Osteoblast (primary cell): ENCODE data around the gene LMCD1. TPM values are rescaled to one million over a fixed set of nuclear protein-coding genes. Genes with fewer than 3 reads are reported as not detected.

Source experiments
- DNase-seq: peaks from one replicate; pipeline ENCODE4 v3.0.0; 2011; ENCODE audit warnings: low spot score, mixed read lengths; ENCODE audit not compliant: insufficient read length; ENCODE audit errors: missing footprints
- H2AFZ ChIP-seq: 2 replicates; pipeline ENCODE4 v1.6.0; 2011; ENCODE audit warnings: mild to moderate bottlenecking, low read length
- H3K27ac ChIP-seq: 2 replicates; pipeline ENCODE4 v1.5.1; 2011; ENCODE audit warnings: mild to moderate bottlenecking, low read depth, low read length, moderate library complexity
- H3K27me3 ChIP-seq: 2 replicates; pipeline ENCODE4 v1.6.0; 2012; ENCODE audit warnings: mild to moderate bottlenecking, control low read depth, inconsistent platforms, low read length, moderate library complexity; ENCODE audit not compliant: insufficient read depth
- H3K36me3 ChIP-seq: 2 replicates; pipeline ENCODE4 v1.5.1; 2011; ENCODE audit warnings: mild to moderate bottlenecking, low read length, control low read depth, moderate library complexity; ENCODE audit not compliant: insufficient read depth
- H3K4me1 ChIP-seq: 2 replicates; pipeline ENCODE4 v1.5.1; 2011; ENCODE audit warnings: mild to moderate bottlenecking, low read length, control low read depth, moderate library complexity; ENCODE audit not compliant: insufficient read depth
- H3K4me2 ChIP-seq: 2 replicates; pipeline ENCODE4 v1.6.0; 2011; ENCODE audit warnings: mild to moderate bottlenecking, low read length; ENCODE audit not compliant: insufficient read depth
- H3K4me3 ChIP-seq: fragments of 200-600 bp; sonication (generic); 3 replicates; pipeline ENCODE4 v1.5.1; 2012; ENCODE audit warnings: mild to moderate bottlenecking, low read length, inconsistent platforms; ENCODE audit not compliant: insufficient read depth
- H3K79me2 ChIP-seq: 2 replicates; pipeline ENCODE4 v1.6.0; 2012; ENCODE audit warnings: mild to moderate bottlenecking, low read length, control low read depth, inconsistent platforms; ENCODE audit not compliant: insufficient read depth
- H3K9me3 ChIP-seq: 2 replicates; pipeline ENCODE4 v1.5.1; 2011; ENCODE audit warnings: low read depth, low read length, control low read depth
- H4K20me1 ChIP-seq: 2 replicates; pipeline ENCODE4 v1.6.0; 2012; ENCODE audit warnings: mild to moderate bottlenecking, low read length, control low read depth; ENCODE audit not compliant: insufficient read depth
- total RNA-seq: library from RNA; depleted of rRNA; stranded (reverse); fragments of >200 nt; gene quantifications from 2 replicates; pipeline ENCODE4 v1.2.3, GENCODE V29; 2012
- TF ChIP-seq, protein P1 (sequence below): IDR thresholded peaks from 2 replicates; pipeline ENCODE4 v1.5.1; 2011; ENCODE audit warnings: mild to moderate bottlenecking, low read depth, low read length, moderate library complexity; ENCODE audit errors: extremely low read depth

The LMCD1 gene
- total RNA-seq, 1 donor = 294 TPM

GRCh38 chr3:8516783-8517182 is 15.2 kb downstream of the LMCD1 start:
- DNase-seq = no peak
- peaks cover 37% of the 10 kb centered on the region for H3K4me1 ChIP-seq
- peaks cover 29% of the 10 kb centered on the region for H3K79me2 ChIP-seq
- no peak overlapping the region for H2AFZ ChIP-seq
- H3K4me2 ChIP-seq = no peak overlapping the region
- no peaks in the 10 kb centered on the region for H3K9me3 ChIP-seq
- no peak overlapping the region for H3K4me3 ChIP-seq
- H3K27me3 ChIP-seq = no peaks in the 10 kb centered on the region
- TF ChIP-seq, protein P1, sequence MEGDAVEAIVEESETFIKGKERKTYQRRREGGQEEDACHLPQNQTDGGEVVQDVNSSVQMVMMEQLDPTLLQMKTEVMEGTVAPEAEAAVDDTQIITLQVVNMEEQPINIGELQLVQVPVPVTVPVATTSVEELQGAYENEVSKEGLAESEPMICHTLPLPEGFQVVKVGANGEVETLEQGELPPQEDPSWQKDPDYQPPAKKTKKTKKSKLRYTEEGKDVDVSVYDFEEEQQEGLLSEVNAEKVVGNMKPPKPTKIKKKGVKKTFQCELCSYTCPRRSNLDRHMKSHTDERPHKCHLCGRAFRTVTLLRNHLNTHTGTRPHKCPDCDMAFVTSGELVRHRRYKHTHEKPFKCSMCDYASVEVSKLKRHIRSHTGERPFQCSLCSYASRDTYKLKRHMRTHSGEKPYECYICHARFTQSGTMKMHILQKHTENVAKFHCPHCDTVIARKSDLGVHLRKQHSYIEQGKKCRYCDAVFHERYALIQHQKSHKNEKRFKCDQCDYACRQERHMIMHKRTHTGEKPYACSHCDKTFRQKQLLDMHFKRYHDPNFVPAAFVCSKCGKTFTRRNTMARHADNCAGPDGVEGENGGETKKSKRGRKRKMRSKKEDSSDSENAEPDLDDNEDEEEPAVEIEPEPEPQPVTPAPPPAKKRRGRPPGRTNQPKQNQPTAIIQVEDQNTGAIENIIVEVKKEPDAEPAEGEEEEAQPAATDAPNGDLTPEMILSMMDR = no peak
- no peaks in the 10 kb centered on the region for H4K20me1 ChIP-seq
- H3K27ac ChIP-seq = peak overlapping the region; percentile 23
- peaks cover 56% of the 10 kb centered on the region for H3K36me3 ChIP-seq

DNA sequence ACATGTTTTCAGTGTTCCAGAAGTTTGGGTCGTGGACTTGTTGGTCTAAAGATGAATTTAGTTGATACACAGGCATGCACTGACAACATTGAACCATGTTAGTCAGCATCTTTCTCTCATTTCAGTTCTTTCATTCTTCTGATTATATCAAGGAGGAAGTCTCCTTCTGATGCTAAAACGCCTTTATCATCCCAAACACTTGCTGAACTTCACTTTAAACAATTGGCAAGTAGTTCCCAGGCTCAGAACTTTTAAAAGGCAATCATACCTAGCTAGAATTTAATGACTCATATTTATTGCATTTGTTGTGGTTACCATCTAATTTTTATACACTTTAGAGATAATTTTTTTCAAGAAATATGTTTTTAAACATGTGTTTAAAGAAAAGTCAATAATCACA is 15.9 kb downstream of the LMCD1 start:
- Histone ChIP-seq H3K27ac (peak overlapping the region; percentile 50), H4K20me1 (no peaks in the 10 kb centered on the region)

GRCh38 chr3:8518138-8518537 is 16.5 kb downstream of the LMCD1 start:
- H3K9me3 ChIP-seq = no peaks in the 10 kb centered on the region
- TF ChIP-seq, protein P1 = no peak
- peak overlapping the region; percentile 50 for H3K27ac ChIP-seq
- H3K27me3 ChIP-seq = no peaks in the 10 kb centered on the region
- no peak overlapping the region for H2AFZ ChIP-seq
- peaks cover 25% of the 10 kb centered on the region for H3K79me2 ChIP-seq
- H4K20me1 ChIP-seq = no peaks in the 10 kb centered on the region
- H3K4me2 ChIP-seq = no peak overlapping the region
- H3K4me3 ChIP-seq = no peak overlapping the region
- no peak for DNase-seq
- peaks cover 58% of the 10 kb centered on the region for H3K36me3 ChIP-seq
- peaks cover 37% of the 10 kb centered on the region for H3K4me1 ChIP-seq

More for the DNA sequence above, 15.9 kb downstream of the LMCD1 start:
- H3K36me3 ChIP-seq = peaks cover 56% of the 10 kb centered on the region
- no peaks in the 10 kb centered on the region for H3K9me3 ChIP-seq
- H3K4me1 ChIP-seq = peaks cover 37% of the 10 kb centered on the region
- TF ChIP-seq, protein P1 = no peak
- H3K4me2 ChIP-seq = no peak overlapping the region
- no peak for DNase-seq
- no peak overlapping the region for H2AFZ ChIP-seq
- H3K79me2 ChIP-seq = peaks cover 26% of the 10 kb centered on the region
- no peaks in the 10 kb centered on the region for H3K27me3 ChIP-seq
- no peak overlapping the region for H3K4me3 ChIP-seq

DNA sequence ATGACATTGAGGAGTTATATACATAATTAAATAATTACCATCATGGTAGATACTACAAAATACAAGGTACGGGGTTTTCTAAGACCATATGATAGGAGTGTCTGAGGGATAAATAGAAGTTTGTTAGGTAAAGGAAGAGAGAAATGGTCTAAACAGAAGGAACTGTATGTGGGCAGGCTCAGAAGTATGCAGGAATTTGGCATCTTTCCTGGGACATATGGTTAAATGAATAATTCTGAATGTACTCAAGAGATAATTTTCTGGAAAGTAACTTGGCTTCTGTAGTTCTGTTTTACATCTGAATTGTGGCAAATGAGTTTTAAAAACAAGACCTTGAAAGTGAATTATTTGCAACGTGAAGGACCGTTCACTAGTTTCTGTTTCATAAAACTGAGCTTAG is 17.5 kb downstream of the LMCD1 start:
- peak overlapping the region; percentile 21 for H3K27ac ChIP-seq
- peak; percentile 32 for DNase-seq
- H2AFZ ChIP-seq = no peak overlapping the region
- TF ChIP-seq, protein P1 = no peak
- no peaks in the 10 kb centered on the region for H3K9me3 ChIP-seq
- H4K20me1 ChIP-seq = no peaks in the 10 kb centered on the region
- peaks cover 26% of the 10 kb centered on the region for H3K79me2 ChIP-seq
- H3K36me3 ChIP-seq = peaks cover 51% of the 10 kb centered on the region
- peaks cover 39% of the 10 kb centered on the region for H3K4me1 ChIP-seq
- H3K4me3 ChIP-seq = no peak overlapping the region
- H3K27me3 ChIP-seq = no peaks in the 10 kb centered on the region
- peak overlapping the region; percentile 28 for H3K4me2 ChIP-seq
